Activated CD4-positive, alpha-beta T cell treated with anti-CD3 and anti-CD28 coated beads, Interleukin-2, amount 50 U/mL, for 4 hours (primary cell): ENCODE measurements around the gene SLC25A38.
A peak's percentile ranks its signal among the peaks of the same experiment; 100 is the strongest.
"Not testable (repeated sequence)": the region's sequence is repeated elsewhere in the genome, so short reads cannot be mapped to it uniquely, and the experiment has no call there.

Experiments
- DNase-seq, 2 experiments: peaks; one replicate each; pipeline ENCODE4 v3.0.0-alpha.2; 2020

Gene SLC25A38, protein sequence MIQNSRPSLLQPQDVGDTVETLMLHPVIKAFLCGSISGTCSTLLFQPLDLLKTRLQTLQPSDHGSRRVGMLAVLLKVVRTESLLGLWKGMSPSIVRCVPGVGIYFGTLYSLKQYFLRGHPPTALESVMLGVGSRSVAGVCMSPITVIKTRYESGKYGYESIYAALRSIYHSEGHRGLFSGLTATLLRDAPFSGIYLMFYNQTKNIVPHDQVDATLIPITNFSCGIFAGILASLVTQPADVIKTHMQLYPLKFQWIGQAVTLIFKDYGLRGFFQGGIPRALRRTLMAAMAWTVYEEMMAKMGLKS

DNA sequence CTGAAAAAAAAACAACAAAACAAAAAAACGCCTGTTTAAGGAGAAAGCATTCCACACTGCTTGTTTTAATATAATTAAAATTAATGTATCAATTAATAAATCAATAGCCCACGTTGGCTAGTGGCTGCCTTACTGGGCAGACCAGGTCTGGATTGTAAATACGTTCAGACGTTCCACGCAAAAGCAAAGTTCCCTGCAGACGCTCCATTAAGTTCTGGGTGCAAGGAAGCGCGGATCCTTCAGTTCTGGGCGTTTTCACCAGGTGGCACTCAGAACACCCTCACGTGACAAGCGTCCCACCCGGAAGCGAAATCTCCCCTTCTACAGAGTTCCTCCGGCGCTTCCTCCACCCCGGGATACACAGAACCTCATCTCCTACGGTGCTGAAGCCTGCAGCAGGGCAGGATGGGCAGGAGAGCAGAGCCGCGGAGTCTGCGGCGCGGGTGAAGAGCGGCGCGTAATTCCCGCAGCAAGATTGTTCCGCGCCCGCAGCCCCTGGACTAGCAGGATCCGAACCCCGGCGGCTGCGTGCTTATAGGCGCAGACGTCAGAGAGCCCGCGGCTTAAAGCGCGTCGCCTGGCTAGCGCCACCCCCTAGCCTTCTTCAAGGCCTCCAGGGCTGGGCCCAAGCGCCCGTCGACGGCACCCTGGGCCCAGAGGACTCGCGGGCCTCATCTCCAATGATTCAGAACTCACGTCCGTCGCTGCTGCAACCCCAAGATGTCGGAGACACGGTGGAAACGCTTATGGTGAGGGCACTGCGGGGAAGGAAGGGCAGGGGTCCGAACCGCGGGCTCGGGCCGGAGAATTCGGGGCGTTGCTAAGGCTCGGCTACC is at the start of gene SLC25A38:
Gene SLC25A38, plus strand, starts transcription at position 326 of the 836 bp plus-strand sequence. Its CDS starts 355 bp downstream, at position 681.
- DNase-seq = peak; percentile 70 to 73

DNA sequence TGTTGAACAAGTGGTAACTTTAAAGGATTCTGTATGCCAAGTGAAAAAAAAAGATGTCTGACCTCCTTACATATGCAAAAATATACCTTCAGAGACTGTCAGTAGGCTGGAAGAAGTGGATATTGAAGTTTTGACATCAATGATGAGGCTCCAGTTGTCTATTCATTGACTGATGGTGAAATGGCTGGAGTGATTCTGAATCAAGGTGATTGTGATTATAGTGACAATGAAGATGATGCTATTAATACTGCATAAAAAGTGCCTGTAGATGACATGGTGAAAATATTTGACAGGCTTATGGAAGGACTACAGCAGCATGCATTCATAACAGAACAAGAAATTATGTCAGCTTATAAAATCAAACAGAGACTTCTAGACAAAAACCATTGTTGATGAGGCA is 49.6 kb upstream of the SLC25A38 start:
- no peak for DNase-seq

- no peak for DNase-seq
These were observed 49.0 kb upstream of the SLC25A38 start for GRCh38 chr3:39334205-39334604.

- no peak for DNase-seq
These were observed 45.0 kb upstream of the SLC25A38 start for GRCh38 chr3:39338201-39338600.

DNA sequence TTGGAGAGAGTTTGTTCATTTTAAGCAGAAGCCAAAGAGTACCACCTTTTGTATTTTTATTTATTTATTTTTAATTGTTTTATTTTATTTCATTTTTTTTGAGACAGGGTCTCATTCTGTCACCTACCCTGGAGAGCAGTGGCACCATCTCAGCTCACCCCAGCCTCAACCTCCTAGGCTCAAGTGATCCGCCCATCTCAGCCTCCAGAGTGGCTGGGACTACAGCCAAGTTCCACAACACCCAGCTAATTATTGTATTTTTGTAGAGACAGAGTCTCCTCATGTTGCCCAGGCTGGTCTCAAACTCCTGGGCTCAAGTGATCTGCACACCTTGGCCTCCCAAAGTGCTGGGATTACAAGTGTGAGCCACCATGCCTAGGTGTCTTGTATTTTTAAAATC is 44.1 kb upstream of the SLC25A38 start:
- no peak for DNase-seq

DNA sequence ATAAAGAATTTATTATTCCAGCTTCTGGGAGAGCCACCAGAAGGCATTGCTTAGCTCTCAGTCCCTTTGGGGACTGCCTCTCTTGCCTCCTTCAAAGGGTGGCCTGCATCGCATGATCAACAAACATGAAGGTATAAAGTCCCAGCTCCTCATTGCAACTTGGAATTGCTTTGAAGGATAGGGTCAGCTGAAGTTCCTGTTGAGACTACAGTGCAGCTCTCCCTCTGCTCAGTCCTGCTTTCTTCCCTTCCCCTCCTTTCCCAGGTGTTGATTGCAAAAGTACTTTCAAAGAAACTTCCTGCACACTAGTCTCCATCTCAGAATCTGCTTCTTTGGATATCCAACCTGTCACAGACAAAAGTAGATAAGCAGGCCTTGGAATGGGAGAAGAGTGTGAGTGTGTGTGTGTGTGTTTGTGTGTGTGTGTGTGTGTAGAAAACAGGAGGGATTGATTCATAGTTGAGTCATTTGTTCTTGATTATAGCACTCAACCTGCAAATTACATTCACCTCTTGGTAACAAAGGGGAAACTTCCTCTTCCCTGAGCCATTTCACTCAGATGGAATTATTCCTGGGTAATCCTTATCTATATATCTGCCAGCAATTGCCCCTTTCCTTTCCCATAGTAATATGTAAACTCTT is 40.0 kb upstream of the SLC25A38 start:
- DNase-seq = no peak

DNA sequence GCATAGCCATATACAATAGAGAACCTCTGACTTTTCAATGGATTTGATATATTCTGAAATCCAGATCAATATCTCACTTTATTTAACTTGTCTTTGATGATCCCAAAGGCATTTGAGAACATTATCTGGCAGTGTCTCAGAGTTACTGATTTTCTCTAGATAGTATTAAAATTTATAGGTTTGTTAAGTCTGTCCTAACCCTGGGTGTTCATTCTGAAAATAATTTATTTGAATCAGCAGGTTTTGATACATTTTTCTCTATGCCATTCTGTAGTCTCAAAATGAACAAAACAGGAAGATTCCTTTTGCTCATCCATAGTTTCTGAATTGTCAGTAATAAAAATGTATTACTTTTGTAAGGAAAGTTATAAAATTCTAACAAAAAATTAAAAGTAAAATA is 39.4 kb upstream of the SLC25A38 start:
- no peak for DNase-seq

GRCh38 chr3:39344746-39345344 is 38.3 kb upstream of the SLC25A38 start:
- DNase-seq = no peak

GRCh38 chr3:39346785-39347585 is 36.2 kb upstream of the SLC25A38 start:
- DNase-seq = no peak

GRCh38 chr3:39347586-39347876 is 35.6 kb upstream of the SLC25A38 start:
- no peak for DNase-seq

DNA sequence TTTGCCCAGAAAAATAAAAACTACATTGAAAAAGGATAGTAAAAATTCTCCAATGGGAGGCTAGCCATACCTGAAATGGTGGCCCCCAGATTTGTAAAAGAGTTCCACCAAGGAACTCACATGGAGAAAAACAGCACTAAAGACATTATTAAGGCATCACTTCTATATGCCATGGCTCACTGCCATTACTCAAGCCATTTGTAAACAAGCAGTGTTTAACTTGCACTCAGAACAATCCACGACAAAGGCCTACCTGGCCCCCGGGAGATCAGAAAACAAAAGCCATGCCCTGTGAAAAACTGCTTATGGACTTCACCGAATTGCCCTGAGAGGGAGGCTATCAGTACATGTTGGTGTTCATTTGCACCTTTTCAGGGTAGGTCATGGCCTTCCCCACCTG is 34.1 kb upstream of the SLC25A38 start:
- DNase-seq = no peak

- DNase-seq = no peak
These were observed 32.5 kb upstream of the SLC25A38 start for GRCh38 chr3:39350714-39351113.

DNA sequence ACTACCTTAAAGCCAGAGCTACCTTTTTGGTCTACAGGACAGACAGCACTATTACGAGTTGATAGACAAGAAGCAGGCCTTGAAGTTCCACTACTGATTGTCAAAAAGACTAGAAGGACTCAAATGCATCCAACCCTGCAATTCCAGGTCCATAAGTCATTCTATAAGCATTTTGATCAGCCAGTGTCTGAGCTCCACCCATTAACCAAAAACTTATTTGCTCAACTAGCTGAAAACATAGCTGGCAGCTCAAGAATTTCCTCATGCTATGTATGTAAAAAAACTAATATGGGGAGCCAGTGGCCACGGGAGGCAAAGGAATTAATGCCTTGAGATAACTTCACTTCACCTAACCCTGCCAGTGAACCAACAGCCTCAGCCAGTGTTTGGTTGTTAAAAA is 32.0 kb upstream of the SLC25A38 start:
- not testable (repeated sequence) for DNase-seq

DNA sequence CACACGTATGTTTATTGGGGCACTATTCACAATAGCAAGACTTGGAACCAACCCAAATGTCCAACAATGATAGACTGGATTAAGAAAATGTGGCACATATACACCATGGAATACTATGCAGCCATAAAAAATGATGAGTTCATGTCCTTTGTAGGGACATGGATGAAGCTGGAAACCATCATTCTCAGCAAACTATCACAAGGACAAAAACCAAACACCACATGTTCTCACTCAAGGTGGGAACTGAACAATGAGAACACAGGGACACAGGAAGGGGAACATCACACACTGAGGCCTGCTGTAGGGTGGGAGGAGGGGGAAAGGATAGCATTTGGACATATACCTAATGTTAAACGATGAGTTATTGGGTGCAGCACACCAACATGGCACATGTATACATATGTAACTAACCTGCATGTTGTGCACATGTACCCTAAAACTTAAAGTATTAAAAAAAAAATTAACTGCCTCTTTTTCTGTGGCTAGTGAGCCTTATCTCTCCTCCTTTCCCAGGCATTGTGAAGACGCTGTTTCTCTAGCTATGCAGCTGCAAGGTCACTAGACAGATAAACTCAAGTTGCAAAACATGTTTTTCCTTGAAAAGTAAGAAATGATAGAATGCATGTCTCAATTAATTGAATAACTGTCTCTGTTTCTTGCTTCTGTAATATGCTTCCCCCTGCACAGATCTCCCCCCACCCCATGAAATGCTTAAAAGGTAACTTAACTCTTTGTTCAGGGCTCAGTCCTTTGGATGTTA is 29.8 kb upstream of the SLC25A38 start:
- DNase-seq = not testable (repeated sequence)

- no peak for DNase-seq
These were observed 24.8 kb upstream of the SLC25A38 start for GRCh38 chr3:39358333-39358732.

DNA sequence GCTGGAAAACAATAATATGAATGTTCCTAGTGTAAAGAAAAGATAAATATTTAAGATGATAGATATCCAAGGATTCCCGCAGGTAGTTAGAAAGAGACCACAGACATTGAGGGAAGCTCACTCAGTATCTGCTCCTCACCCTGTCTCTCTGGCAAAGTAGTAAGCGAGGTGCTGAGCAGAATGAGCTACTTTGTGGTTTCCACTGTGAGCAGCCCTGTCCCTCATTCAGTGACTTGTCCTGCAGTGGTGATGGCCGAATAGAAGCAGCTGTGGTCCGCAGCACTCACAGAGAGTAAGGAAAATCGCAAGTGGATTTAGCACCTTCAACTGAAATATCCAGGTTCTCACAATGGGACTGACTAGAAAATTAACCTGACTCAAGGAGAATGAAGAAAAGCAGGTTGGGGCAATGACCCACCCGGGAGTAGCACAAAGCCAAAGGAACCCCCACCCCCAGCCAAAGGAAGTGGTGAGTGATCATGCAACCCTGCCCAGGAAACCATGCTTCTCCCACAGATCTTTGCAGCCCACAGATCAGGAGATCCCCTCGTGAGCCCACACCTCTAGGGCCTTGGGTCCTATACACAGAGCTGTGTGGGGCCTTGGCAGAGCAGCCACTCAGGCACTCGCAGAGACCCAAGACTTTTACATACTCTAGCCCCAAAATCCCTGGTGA is 21.8 kb upstream of the SLC25A38 start:
- peak; percentile 12 to 23 for DNase-seq

DNA sequence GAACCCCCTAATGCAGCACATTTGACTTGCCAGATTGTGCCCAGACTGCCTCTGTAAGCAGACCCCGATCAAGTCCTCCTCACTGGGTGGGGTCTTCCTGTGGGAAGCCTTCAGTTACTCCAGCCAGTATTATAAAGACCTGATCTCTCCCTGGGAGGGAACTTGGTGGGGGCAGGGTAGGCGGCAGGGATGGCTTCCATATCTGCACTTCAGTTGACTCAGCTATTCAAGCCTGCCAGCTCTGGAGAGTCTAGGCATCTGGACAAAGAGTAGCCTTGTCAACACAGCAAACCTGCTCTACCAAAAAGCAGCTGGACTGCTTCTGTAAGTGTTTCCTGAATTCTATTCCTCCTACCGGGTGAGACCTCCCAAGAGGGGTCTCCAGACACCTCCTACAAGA is 21.0 kb upstream of the SLC25A38 start:
- no peak for DNase-seq

- no peak for DNase-seq
These were observed 20.4 kb upstream of the SLC25A38 start for GRCh38 chr3:39362812-39363211.

- not testable (repeated sequence) for DNase-seq
These were observed 12.7 kb upstream of the SLC25A38 start for GRCh38 chr3:39370450-39370849.

- no peak for DNase-seq
These were observed 10.3 kb upstream of the SLC25A38 start for GRCh38 chr3:39372833-39373232.

GRCh38 chr3:39376959-39377634 is 6.1 kb upstream of the SLC25A38 start:
- no peak for DNase-seq
